Measurements from ENCODE around the gene DAD1. TPM values are rescaled to one million over a fixed set of nuclear protein-coding genes. Genes with fewer than 3 reads are reported as not detected.
A peak's percentile ranks its signal among the peaks of the same experiment; 100 is the strongest.

The DAD1 gene
- total RNA-seq, 1 experiment from 2014 or later: 162 TPM

GRCh38 chr14:22598896-22599244 is 9.8 kb upstream of the DAD1 start:
- no TSS peak for BruUV-seq (replicated peaks)

More at GRCh38 chr14:22598896-22599244, 9.8 kb upstream of the DAD1 start:
- H3K79me2 ChIP-seq (ENCODE audit: insufficient read depth, low read length): no peaks in the 10 kb centered on the region
- peak overlapping the region; percentile 95 for H3K4me2 ChIP-seq (ENCODE audit: low read length)
- peaks cover 3% of the 10 kb centered on the region; the same call in 1 of the 2 replicates for H3K27me3 ChIP-seq (ENCODE audit: insufficient read depth, low read length)
- H4K20me1 ChIP-seq (ENCODE audit: insufficient read depth): no peaks in the 10 kb centered on the region
- RAD21 ChIA-PET (ENCODE audit: low non-redundant PET in 1 of 2, low total read pairs in 2 of 2, uncharacterized antibody in 2 of 2, unreplicated experiment in 2 of 2): interaction anchor here in 1 of 2 experiments (1.7 kb wide), 1 partner anchor 9 kb away, joined by 5 read pairs; the partner anchor contains the start of gene DAD1
- peaks cover 13 to 51% of the 10 kb centered on the region in 2 experiments for H3K4me1 ChIP-seq (ENCODE audit: control insufficient read depth in 1 of 2, insufficient read depth in 2 of 2, low read length in 2 of 2)
- intact Hi-C loops (cut with micrococcal nuclease): no loop called here
- H3K27ac ChIP-seq (ENCODE audit: low read depth, low read length): peak overlapping the region; percentile 69
- POLR2A ChIA-PET: interaction anchor here (1.1 kb wide), 1 partner anchor 9 kb away, joined by 7 read pairs; the partner anchor contains the start of gene DAD1
- no peaks in the 10 kb centered on the region for H3K9me3 ChIP-seq (ENCODE audit: control insufficient read depth in 1 of 2, insufficient read depth in 1 of 2, low read depth in 1 of 2, low read length in 2 of 2)
- no peak for TF ChIP-seq YY1 (IDR thresholded peaks at IDR 0.05; ENCODE audit: extremely low read depth, insufficient replicate concordance, low read depth, low read length)
- TF ChIP-seq, protein P1, sequence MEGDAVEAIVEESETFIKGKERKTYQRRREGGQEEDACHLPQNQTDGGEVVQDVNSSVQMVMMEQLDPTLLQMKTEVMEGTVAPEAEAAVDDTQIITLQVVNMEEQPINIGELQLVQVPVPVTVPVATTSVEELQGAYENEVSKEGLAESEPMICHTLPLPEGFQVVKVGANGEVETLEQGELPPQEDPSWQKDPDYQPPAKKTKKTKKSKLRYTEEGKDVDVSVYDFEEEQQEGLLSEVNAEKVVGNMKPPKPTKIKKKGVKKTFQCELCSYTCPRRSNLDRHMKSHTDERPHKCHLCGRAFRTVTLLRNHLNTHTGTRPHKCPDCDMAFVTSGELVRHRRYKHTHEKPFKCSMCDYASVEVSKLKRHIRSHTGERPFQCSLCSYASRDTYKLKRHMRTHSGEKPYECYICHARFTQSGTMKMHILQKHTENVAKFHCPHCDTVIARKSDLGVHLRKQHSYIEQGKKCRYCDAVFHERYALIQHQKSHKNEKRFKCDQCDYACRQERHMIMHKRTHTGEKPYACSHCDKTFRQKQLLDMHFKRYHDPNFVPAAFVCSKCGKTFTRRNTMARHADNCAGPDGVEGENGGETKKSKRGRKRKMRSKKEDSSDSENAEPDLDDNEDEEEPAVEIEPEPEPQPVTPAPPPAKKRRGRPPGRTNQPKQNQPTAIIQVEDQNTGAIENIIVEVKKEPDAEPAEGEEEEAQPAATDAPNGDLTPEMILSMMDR (IDR thresholded peaks at IDR 0.05 in 2 of 3, conservative IDR thresholded peaks at IDR 0.05 in 1 of 3; ENCODE audit: borderline replicate concordance in 1 of 3, insufficient read depth in 1 of 3, low read depth in 2 of 3, low read length in 2 of 3): peak in 2 of 3 experiments; percentile 15 to 17; a peak in 2 of 6 replicates
- CTCF ChIA-PET: interaction anchor here (0.9 to 2.5 kb wide), 4 partner anchors 9 to 254 kb away, joined by 3 to 31 read pairs (median 6); partner anchors contain the start of gene DAD1
- peak overlapping the region; percentile 93 for H2AFZ ChIP-seq (ENCODE audit: low read depth, low read length, poor library complexity, severe bottlenecking)
- no peaks in the 10 kb centered on the region for H3K9me2 ChIP-seq (ENCODE audit: insufficient read depth)
- H3K9ac ChIP-seq (ENCODE audit: low read length): peak overlapping the region; percentile 72
- ATAC-seq (peak; percentile 70), DNase-seq (ENCODE audit: low read depth, low spot score) (peak; percentile 16)
- peak overlapping the region; percentile 81 to 86 for H3K4me3 ChIP-seq (replicated peaks in 1 of 2; ENCODE audit: low read depth in 1 of 2, low read length in 2 of 2)
- no peaks in the 10 kb centered on the region; a peak in 2 of 4 replicates for H3K36me3 ChIP-seq (ENCODE audit: control insufficient read depth in 1 of 2, insufficient read depth in 2 of 2, low read length in 2 of 2)
